Measurements from ENCODE around the gene EXOC4.
"Not testable (repeated sequence)": the region's sequence is repeated elsewhere in the genome, so short reads cannot be mapped to it uniquely, and the experiment has no call there.

The EXOC4 gene

GRCh38 chr7:133773601-133774000 is 520.7 kb downstream of the EXOC4 start:
- no peak for DNase-seq

DNA sequence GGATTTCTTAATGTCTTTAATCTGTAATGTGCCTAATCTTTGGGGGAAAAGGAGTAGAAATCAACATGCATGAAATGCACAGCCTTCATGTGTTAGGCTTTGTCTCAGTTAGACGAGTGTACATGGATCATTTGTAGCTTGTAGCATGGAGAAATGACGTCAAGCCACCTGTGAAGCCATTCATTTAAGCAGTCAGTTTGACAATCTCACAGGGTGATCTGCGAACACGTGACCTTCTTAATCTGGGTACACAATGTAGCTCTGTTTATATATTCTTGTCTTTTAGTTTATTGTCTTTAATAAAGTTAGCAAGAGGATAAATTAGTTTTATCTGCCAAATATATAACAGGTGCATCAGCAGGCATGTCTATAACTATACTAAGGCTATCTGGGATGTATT is 522.3 kb downstream of the EXOC4 start:
- no peak for DNase-seq

- DNase-seq = no peak
Measured at GRCh38 chr7:133776266-133776665, 523.4 kb downstream of the EXOC4 start.

DNA sequence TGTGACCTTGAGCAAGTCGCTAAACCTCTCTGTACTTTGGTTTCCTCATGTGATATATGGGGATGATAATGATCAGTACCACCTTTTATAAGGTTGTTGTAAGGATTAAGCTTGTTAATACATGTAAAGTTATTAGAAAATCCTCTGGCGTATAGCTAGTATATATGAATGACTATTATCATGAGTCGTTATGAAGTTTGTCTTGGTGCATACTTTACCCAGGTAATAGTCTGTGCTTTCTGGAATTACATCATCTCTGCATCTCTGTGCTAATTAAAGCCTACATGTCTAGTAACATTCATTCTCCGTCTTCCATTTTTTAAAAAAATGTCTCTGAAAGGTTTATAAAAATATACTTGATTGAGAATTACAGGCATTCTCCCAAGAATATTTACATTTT is 524.8 kb downstream of the EXOC4 start:
- DNase-seq = no peak

DNA sequence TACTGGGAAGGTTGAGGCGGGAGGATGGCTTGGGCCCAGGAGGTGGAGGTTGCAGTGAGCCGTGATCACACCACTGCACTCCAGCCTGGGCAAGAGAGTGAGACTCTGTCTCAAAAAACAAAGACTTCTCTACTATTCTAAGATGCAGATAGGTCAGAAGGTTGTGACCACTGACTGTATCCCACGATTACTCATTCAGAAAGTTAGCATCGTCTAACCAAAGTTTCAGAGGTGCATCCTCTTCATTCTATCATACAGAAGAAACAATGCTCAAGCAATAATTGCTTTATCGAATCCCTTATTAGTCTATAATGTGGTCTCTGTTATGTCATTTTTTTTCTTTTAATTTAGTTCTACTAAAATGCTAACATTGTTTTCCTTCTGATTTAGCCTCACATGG is 525.6 kb downstream of the EXOC4 start:
- DNase-seq = no peak

DNA sequence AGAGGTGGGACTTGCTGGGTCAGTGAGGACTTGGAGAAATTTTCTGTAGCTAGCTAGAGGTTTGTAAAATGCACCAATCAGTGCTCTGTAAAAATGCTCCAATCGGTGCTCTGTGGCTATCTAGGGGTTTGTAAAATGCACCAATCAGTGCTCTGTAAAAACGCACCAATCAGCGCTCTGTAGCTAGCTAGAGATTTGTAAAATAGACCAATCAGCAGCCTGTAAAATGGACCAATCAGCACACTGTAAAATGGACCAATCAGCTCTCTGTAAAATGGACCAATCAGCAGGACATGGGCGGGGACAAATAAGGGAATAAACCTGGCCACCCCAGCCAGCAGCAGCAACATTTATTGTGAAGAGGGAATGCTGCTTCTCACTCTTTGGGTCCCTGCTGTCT is 526.7 kb downstream of the EXOC4 start:
- not testable (repeated sequence) for DNase-seq

GRCh38 chr7:133780912-133781311 is 528.0 kb downstream of the EXOC4 start:
- no peak for DNase-seq

DNA sequence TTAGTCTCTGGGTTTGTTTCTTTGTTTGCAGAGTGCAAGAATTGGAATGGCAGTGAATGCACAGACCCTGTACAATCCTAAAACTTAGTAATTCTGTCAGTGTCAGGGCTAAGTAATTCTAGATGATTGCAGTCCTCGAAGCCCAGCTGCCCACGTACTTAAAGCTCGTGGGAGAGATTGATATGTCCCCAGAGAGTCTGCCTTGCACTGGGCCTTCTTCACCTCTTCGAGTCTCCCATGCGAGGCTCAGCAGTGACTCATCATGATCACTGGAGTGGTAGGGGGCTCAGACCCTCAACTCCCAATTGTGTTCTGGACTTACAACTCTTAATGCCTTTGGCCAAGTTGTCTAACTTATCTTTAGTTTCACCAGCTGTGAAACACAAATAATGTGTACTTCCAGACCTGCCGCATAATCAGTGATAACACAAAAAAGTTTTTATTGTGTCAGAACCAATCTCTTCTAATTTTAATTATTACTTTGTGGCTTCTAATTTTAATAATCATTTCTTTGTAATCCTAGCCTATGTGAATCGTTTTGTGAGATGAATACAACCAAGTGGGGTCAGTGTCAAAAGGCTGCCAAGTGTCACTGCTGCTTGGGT is 528.7 kb downstream of the EXOC4 start:
- no peak for DNase-seq

- DNase-seq = no peak
Measured at GRCh38 chr7:133782470-133782869, 529.6 kb downstream of the EXOC4 start.

GRCh38 chr7:133783276-133783675 is 530.4 kb downstream of the EXOC4 start:
- no peak for DNase-seq

- no peak for DNase-seq
Measured at GRCh38 chr7:133784486-133785001, 531.7 kb downstream of the EXOC4 start.

DNA sequence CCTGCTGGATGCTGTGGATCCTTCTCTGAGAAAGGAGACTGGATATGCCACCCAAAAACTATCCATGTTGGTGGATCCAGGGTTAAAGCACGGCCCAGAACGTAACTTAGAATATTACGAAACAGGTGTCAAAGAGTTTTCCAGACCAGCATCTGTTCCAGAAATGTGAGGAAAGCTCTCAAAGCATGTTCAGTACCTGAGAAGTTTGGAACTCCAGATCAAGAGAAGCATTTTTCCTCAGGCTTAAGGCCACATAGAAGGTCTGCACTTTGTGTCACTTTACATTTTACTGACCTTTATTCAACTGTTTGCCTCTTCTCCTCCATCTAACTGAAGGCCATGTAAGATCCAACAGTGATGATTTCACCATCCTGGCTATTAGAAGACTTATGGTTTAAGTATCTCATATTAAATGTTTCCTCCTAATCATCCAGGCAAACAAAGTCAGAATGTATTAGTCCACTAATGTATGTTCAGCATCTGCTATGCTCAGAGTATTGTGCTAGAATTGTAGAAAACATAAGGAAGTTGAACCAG is 533.6 kb downstream of the EXOC4 start:
- DNase-seq = no peak

DNA sequence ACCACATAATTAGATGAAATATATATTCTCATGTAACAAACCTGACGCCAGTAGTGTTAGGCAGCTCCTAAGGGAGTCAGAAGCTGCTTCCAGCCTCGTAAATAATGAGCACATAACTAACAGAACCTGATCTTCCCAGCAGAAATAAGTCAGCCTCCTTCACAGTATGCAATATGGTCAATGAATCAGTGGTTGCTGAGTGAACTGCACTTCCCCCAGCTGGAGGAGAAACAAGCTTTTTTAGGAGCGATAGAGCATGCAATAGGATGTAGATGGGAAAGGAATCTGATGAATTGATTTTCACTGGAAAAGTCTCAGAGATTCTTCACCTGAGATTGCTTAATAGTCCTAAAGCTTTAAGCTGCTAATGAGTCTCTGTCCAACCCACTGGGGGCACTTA is 537.1 kb downstream of the EXOC4 start:
- DNase-seq = no peak

DNA sequence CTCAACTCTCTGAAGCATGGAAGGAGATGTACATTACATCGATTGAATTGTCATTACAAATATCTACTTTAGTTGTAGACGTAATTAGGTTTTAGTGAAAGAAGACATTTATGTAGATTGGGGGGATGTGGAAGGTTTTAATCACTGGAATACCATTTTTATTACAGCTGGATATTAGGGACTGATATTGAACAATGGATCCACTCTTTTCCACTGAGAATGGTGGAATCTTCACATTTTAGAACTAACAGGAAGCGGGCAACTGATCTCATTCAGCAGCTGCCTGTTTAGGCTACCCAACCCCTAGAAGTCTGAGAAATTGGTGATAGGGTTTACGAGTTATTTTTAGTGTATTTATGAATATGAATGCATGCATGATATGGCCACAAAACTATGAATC is 538.0 kb downstream of the EXOC4 start:
- DNase-seq = no peak

DNA sequence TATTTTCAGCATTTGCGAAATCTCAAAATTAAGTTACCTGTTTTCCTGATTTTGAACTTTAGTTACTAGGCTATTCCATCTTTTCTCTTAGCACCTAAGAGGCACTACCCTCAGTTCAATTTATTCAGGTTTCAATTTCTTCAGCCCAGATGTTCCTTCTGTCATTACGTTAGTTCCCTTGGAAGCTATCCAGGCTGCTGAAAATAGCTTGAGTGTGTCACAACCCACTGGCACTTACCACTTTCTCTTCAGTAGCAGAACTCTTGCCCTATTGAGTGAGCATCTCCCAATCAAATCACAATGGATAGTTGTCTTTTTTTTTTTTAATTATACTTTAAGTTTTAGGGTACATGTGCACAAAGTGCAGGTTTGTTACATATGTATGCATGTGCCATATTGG is 541.6 kb downstream of the EXOC4 start:
- no peak for DNase-seq

GRCh38 chr7:133795068-133795665 is 542.3 kb downstream of the EXOC4 start:
- DNase-seq = no peak

DNA sequence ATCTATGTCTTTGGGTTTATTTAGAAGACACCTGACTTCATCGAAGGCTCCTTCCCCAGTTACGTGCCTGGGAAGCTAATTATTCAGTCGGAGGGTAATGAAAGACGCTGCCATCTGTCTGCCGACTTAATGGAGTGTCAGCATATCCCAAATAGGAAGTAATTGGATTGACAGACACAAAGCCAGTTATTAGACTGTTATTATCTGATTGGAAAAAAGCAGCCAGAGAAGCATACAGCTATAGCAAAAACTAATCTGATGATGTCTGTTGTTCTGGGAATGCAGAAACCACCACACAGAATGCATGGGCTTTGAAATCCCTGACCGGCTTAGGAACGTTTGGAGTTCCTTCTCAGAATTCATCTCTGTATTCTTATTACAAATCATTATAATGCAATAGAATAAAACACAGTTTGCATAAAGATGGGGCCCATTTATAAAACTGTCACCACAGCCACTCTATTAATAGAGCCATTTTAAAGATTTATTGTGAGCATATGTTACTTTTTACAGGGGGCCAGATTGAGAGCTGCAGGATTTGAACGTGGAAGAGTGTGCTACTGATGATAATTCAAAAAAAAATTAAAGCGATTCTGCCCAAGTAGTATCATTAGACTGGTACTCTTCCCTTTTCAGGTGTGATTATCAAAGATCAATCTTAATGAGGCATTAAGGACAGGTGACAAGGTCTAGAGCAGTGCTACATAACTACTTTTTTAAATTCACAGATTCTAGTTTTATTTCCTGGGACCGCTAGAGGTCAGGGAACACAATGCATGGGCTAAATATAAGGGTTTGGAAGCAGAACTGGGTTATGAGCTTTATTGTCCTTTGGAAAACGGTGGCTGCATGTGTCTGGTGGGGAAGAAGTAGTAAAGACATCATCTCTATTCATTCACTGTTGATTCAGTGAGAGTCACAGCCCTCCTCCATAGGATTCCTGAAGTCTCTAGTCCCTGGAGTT is 544.2 kb downstream of the EXOC4 start:
- DNase-seq = no peak

DNA sequence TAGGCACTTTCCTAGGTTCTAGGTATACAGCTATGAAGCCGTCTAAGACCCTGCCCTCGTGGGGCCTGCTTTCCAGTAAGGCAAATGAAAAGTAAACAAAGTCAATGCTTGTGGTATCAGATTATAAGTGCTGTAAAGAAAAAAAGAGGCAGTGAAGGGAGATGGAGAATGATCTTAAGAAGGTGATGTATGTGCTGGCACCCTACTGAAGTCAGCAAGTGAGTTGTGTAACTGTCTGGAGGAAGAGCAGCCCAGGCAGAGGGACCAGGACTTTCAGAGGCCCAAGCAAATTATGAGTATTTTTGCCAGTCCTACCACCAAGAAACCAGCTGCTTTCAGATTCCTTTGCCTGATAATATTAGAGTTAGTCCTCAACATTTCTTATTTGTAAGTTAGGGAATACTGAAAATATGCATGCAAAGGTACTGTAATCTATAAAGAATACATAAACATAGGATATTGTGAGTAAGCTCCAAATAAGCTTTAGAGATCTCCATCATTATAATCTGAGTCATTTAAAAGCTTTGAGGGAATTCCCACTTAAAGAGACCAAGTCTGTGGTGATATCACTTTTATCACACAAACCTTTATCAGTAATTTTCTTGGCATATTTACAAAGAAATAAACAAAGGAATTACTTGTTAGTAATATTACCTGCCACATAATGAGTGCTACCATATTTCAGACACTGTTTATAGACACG is 545.1 kb downstream of the EXOC4 start:
- no peak for DNase-seq

GRCh38 chr7:133801341-133801740 is 548.5 kb downstream of the EXOC4 start:
- no peak for DNase-seq

- DNase-seq = no peak
Measured at GRCh38 chr7:133804127-133804526, 551.2 kb downstream of the EXOC4 start.

DNA sequence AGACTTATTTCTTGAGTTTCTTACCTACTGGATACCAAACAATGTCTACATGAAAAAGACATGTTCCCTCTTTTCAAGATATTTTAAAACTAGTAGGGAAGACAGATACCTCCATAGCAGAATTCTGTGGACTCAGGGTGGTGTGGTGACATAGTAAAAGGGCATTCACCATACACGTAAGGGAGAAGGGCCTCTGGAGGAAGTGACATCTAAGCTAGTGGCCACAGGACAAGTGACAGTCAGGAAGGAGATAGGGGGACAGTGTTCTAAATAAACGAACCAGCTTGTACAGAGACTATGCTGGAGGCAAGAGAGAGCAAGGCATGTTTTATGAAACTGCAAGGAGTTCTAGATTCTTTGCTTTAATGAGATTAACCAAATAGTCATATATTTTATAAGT is 552.5 kb downstream of the EXOC4 start:
- DNase-seq = no peak

DNA sequence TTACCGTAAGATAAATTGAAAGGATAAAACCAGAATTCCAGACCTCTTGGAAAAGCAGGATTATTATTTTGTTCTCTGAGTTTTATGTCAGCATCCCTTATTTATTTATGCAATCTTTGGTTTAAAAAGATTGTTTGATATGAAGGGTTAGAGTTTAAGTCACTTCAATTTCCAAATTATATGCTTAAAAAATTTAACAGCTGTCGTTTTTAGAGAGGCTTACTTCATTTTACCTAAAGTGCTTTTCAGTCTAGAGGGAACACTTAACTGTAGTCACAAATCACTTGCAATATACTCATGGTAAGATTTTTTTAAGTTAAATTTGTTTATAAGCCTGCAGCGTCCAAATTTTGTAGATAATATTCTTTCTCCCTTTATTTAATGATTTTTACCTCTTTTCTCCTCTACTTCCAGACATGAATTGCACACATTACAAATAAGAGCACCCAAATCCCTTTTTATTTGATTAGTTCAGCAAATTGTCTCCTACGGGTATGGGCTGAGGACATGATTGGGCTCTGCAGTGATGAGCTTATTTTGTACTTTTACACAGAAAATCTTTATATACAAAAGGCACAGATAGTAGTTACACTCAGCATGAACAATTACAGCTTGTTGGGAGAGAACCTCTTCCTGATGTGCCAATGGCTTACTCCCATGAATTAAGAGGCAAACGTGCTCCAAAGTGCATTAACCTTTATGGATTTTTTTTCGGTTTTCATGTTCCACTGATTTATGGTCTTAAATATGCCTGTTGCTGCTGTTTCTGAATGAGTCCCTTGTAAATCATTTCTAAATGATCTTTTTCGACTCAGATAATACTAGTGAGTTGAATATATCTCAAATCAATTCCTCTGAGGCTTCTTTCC is 555.0 kb downstream of the EXOC4 start:
- DNase-seq = no peak

Measured in activated gamma-delta T cell treated with Interleukin-2 at 50 U/mL for 16 hours (primary cell).